SHP77 treated with DMSO at 0.1 percent for 48 hours (cell line): ENCODE data around the gene OTUD7B.
A peak's percentile ranks its signal among the peaks of the same experiment; 100 is the strongest.
"Not testable (repeated sequence)": the region's sequence is repeated elsewhere in the genome, so short reads cannot be mapped to it uniquely, and the experiment has no call there.

Source experiments
- DNase-seq: peaks from one replicate; lab custom pipeline; 2025; lab: John Stamatoyannopoulos, UW

OTUD7B gene

DNA sequence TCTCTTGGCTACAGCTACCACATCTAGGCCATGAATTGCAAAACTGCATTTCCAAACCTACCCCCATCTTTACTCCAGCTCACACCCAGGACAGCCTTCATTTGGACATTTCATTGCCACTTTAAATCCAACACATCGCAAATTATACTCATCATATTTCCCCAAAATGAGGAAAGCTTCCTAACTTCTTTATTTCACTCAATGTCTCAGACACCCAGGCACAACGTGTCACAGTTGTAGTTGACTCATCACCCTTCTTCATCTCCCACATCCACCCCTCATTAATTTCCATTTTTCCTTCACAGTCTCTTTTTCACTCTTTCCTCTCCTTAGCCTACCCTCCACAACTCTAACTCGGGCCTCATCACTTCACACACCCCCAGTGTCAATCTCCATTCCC lies 6.7 kb downstream of the OTUD7B start:
- no peak for DNase-seq

DNA sequence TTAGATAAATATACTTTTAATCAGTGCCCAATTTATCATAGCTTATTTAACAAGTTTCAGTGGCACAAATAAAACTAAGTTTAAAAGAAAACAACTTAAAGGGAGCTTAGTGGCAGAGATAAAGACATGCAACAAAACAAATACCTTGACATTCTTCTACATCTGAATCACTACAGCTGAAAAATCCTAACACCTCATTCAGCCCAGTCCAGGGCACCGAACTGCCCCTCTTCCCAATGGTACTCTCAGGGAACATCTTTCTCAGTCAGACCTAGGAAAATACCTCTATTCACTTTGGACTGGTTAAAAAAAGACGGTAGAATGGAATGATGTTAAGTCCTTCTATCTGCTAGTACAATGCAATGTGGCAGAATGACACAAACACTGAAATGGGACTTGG lies 8.3 kb downstream of the OTUD7B start:
- DNase-seq = no peak

DNA sequence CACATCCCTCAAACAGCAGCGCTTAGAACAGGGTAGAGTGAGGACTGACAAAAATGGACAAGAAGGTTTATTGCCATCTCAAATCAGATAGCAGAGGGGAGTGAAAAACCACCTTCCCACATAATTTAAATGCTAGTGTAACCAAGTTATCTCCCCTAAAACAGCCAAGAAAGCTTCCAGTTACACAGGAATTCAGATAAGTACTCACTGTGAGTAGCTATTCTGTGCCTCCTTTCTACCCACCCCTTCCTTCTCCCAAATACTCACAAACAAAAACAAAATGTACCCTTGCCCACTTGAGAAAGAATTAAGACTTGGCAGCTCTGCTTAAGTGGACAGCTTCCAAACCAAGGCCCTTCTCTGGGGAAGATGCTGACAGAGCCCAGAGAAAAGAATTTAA lies 9.1 kb downstream of the OTUD7B start:
- no peak for DNase-seq

DNA sequence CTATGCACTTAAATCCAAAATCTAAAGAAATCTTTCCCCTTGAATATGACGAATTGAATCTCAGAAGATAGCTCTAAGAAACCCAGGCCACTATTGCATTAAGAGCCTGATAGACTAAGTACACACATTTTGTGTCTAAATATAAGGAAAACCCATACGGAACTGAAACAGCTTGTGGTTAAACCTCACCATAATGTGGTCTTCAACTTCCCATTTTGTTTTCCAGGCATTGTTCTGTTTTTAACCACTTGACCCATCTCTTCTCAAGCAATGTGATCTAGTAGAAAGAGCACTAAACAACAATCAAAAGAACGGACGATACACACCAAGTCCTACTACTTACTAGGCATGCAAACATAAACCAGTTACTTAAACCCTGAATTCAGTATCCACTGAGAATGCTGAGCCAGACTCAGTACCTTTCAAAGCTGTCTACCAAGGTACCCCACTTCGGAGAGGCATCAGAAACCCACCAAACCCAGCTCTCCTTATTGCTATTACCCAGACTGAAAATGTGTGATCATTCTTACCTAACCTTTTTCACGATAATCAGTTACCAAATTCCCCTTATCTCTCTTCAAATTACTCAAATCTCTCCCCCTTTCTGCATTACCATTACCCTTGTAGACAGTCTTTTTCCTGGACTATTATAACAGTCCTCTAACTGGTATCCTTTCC lies 12.8 kb downstream of the OTUD7B start:
- DNase-seq = no peak

DNA sequence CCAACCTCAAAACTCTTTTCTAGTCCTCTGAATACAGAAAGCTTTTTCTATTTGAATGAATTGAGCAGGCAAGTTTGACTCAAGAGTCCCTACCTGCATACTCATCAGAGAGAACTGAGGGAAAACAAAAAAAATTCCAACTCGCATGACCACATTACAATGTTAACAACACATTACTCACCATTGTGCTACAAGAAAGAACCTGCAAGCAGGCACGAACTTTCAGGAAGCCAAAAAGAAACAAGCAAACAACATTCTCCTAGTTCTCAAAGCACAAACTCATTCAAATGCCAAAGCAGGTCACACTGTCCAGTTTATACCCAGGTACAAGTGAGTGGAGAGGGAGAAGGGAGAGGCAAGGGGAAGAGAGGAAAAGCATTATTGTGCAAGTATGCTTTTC lies 14.6 kb downstream of the OTUD7B start:
- no peak for DNase-seq

DNA sequence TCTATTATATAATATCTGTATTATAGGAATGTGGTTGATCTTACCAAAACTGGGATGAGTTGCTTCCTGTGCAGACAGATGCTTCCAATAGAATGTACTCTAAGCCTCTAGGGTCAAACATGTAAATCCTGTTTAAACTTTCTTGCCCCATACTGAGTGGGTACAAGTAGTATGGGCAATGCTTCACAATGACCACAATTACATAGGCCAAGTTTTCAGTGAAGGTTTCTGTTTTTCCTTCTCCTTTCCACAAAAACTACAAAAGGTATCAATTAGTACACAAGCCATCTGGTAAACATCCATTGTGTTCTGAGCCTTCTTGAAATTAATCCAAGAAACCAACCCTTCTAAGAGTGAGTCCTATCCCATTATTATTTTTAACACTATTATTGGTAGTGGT lies 16.8 kb downstream of the OTUD7B start:
- DNase-seq = no peak

DNA sequence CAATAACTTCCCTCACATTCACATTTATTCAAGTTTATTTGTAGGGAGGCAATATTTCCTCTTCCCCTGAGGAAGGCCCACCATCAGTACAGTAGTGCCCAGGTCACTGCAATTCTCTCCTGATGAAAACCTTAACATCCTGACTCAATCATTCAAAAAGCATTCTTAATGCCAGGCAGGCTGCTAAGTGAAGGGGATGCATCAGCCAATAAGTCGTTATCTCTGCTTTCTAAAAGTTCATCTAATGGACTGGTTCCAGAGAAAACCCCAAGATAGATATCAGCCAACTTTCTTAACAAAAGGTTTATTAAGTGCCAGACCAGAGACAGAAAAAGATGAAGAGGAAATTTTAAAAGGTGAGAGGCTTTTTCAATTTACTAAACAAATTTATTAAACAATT lies 17.3 kb downstream of the OTUD7B start:
- no peak for DNase-seq

DNA sequence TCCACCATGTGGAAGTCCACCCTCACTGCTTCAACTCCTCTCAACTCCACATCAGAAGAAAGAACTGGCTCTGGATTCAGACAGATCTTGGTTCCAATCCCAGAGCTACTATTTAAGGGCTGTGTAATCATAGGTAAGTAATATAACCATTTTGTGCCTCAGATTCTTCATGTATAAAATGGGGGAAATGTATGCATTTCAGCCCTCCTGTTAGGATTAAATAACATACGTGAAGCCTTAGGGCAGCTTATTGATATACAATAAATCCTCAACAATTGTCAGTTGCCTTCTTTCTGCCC lies 23.3 kb downstream of the OTUD7B start:
- DNase-seq = no peak

DNA sequence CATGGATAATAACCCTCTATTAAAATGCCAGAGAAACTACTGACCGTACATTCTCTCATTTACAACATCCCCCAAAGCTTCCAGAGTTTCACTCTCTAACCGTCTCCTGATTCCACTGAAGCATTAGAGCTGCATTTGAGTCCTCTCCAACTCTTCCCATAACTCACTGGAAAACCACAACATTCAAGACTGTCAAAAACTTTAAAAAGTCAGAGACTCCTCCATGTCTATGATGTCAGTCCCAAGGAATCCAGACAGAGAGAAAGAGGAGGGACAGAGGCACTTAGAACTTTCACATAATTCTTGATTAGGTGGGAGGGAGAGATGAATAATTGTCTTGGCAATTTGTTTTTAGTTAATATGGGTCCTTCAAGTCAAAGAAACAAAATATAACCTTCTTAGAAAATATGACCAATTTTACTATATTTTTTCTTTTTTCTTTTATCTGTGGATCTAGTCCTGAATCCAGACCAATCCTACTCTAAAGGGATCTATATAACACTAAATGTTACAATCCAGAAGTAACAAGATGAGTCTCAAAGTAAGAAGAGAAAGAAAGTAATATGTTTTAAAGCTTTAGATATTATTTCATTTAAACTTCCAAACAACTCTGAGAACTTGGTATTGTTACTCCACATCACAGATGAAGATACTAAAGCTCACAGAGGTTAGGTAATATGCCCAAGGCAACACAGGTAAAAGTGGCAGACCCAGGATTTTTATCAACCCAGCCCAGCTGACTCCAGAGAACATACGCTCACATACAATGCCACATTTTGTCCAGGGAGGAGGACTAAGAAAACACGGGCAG lies 23.8 kb downstream of the OTUD7B start:
- DNase-seq = no peak

DNA sequence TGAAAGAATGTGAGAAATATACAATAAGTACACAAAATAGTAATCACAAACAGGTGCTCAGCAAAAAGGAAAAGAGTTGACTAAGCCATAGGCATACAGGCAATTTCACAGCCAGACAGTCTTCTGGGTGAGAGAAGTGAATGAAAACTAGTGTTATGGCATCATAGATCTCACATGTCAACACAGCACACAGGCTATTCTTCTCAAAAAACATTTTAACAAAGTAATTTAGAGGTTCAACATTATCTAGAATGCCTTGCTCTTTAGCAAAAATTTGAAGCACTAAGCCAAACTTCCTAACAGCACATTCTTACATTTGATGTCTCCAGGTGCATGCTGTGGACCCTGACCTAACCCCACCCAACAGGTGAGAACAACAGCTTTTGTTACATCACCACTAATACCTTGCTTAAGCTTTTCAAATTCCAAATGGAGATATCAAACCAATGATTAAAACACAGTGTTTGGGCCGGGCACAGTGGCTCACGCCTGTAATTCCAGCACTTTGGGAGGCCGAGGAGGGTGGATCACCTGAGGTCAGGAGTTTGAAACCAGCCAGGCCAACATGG lies 30.5 kb downstream of the OTUD7B start:
- DNase-seq = no peak

DNA sequence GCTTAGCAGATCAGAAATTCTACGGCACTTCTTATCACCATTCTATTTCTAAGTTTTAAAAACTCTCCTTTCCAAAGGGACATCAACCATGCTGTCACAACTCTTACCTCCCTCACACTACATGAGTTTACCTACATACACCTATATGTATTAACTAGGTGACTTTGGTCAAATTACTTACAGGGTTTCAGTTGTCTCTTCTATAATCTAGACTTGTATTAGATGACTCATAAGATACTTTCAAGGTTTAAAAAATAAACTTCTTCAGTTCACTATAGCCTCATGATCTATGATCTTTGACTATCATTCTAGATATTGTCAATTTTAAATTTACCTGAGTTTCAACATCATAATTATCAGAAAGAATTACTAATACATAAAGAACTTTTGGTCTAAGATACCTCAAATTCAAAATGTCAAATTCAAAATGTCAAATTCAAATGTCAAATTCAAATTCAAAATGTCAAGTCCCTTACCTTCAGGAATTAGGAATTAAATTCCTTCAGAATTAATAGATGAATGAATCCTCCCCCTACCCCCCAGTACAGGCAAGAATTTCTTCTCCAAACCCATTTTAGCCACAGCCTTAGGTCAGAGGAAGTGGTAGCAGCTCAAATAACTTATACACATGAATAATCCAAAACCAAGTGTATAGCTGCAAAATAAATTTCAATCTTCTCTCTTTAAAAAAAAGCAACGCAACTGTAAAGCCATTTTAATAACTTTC lies 31.1 kb downstream of the OTUD7B start:
- no peak for DNase-seq

DNA sequence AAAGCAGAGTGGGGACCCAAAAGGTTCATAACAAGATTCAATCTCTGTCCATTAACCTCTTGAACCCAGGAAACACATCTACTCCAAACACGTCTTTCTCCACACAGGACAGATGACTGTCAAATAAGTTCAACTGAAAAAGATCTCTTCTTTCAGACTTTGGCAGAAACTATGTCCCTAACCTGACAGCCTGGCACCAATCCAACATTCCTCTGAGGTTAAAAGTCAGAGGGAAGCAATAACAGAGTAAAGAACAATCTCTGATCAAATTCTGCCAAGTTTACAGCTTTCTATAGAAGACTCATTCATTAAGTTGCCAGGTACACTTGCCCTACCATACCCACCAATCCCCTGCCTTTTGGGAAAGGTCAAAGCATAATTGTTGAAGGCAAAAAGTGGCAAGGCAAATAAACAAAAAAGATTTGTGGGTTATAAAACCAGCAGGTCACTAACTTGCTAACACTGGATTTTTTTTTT lies 31.9 kb downstream of the OTUD7B start:
- DNase-seq = no peak

DNA sequence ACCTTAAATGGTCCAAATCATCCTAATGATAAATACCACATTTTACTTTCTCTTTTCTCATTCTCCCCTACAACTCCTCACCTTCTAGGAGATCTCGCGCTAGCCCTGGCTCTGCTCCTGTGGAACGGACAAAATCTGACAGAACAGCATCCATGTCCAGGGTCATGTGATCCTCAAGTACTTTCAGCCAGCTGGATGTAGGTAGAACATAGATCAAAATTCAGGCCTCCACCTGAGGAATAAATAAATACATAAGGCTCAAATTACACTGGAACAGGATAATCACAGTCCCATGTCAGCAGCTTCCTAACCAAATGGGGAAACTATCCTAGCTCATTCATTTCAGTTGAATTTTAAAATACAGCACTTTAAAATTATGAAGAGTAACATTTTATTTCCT lies 33.2 kb downstream of the OTUD7B start:
- DNase-seq = peak; percentile 68

DNA sequence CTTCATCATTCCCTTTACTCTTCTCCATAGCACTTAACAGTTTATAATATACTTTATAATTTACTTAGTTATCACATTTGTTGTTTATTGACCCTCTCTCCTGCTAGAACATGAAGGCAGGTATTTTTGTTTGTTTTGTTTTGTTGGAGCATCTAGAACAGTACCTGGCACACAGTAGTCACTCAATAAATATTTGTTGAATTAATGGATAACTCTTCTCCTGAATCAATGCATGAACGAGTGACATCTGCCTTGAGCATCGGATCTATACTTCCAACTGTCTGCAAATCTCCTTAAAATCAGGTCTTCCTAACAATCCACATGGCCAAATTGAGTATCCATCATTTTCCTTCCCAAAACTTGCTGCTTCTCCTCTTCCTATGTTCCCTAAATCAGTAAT lies 38.0 kb downstream of the OTUD7B start:
- DNase-seq = no peak

DNA sequence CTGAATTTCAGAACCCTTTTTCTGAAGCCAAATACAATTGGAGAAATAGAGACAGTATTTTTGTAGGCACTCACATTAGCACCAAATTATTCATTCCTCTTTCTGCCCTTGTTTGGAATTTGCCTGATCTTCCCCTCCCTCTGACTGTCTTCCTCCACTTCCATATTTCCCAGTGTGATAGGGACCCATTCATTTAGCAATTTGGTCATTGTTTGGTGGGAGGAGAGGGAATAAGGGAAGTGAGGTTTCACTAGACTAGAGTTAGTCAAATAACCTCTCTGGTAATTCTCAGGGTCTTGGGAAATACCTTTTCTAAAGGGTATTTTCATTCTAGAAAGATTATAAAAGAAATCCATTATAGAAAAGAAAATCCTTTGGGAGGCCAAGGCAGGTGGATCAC lies 42.9 kb downstream of the OTUD7B start:
- DNase-seq = no peak

DNA sequence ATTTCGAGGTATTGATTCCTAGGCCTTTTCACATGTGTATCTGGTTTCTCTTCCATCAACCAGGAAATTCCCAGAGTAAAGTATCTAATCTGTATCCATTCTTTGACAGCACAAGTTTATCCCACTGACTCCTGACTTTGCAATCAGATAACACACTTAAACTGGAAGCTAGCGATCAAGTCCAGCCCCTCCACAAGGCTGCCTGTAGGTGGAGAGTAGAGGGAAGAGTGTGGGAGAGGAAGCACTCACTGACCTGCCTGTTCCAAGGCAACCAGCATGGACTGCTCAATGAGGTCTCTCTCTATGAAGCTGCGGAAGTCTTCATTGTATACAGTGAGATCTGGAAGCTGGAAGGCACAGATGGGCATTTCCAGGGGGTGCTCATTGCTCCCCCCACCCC lies 43.5 kb downstream of the OTUD7B start:
- no peak for DNase-seq

DNA sequence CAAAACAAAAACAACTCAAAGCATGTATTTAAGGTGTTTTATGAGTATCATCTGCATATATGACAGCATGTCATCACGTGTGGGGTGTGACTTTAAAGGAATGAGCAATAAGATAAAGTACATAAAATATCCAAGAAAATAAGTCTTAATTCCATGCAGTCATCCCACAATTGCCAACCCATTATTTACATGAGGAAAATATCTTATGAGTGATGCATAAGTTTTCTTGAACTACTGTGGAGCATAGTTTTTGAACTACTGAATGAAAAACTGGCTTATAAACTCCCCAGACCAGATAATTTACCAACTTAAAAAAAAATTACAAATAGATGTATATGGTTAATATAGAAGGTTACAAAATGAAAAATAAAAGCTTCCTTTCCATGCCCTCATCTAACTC lies 44.1 kb downstream of the OTUD7B start:
- DNase-seq = no peak

DNA sequence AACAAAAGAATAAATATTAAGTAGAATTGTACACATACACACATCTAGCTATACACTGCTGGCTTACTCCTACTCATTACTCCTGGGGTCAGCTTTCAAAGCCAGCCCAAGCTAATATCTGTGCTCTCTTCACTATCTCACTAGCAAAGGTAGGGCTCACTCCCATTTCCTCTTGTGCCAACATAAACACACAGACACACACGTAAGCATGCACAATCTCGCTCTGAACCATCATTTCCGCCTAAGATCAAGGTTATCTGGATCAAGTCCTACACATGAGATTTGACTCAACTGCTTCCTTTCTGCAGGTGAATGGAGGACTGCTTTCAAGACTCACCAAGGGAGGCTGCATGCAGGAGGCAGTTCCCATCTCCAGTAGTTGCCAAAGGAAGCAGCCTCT lies 45.1 kb downstream of the OTUD7B start:
- DNase-seq = no peak

DNA sequence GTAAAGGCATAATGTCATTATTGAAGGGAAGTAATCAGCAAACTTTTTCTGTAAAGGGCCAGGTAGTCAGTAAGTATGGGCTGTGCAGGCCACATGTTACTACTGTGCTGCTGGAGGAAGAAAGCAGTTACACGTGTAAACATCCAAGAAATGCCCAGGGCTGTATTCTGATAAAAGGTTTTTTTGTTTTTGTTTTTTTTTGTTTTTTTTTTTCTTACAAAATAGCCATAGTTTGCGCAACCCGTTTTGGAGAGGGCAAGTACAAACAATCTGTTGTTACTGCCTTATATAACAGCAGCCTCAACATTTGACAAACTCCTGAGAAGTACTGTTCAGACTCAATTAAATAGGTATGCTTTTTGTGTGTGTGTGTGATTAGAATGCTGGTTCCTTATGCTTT lies 47.2 kb downstream of the OTUD7B start:
- no peak for DNase-seq

DNA sequence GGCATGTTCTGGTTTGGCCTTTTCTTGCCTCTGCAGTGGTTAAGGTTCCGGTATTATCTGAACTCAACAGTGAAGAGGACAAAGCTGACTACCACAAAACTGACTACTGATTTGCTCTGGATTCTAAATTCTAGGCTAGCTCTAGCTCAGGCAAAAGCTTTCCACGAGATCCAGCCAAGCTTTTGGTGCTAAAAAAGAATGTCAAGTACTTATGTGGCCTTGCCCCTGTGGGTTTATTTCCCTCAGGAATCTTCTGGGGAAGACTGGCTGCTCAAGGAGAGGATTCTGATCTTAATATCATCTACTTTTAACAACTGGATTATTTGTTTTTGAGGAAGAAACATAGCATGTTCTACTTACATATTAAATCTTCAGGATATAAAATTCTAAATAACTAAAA lies 47.8 kb downstream of the OTUD7B start:
- DNase-seq = no peak

DNA sequence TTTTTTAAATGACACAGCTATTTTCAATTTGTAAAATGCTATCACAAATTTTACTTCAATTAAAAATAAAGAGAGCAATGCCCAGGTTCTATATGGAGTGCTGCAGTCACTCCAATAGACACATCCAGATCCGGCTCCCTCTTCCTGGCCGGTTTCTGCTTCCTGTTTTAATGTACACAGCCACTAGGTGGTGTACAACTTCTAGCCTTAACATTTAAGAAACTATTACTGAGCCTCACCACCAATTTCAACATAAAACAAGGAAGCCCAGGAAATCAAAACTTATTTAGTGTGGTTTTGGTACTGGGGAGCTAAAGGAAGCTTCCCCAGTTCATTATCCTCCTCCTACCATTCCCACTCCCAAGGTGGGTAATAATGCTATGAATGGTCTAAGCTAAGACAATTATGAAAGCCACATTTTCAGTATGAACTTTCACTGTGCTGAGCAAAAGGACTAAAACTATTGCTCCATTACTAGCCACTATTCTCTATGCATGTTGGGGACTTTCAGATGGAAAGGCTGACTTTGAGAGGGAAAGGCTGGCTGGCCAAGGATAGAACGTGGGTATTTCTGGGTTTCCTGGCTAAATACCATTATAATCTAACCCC lies 48.4 kb downstream of the OTUD7B start:
- peak; percentile 74 for DNase-seq

DNA sequence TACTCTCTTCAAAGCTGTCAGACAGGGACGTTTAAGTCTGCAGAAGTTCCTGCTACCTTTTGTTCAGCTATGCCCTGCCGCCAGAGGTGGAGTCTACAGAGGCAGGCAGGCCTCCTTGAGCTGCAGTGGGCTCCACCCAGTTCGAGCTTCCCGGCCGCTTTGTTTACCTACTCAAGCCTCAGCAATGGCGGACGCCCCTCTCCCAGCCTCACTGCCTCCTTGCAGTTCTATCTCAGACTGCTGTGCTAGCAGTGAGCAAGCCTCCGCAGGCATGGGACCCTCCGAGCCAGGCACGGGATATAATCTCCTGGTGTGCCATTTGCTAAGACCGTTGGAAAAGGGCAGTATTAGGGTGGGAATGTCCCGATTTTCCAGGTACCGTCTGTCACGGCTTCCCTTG lies 53.0 kb downstream of the OTUD7B start:
- not testable (repeated sequence) for DNase-seq
